RWPE2 (cell line): Measurements from ENCODE around the gene SCG2.

ENCODE experiments used
- ATAC-seq: fragments of 200-7000 bp; cut with Tn5 transposase; 3 replicates; pipeline ENCODE4 v1.9.1; 2021; ENCODE audit warnings: low read depth
- DNase-seq: peaks from one replicate; pipeline ENCODE4 v3.0.0-alpha.2; 2020; ENCODE audit warnings: low spot score
- H3K27ac ChIP-seq: fragments of 450-650 bp; 2 replicates; pipeline ENCODE4 v1.5.1; 2017; ENCODE audit warnings: mild to moderate bottlenecking; ENCODE audit not compliant: poor library complexity, severe bottlenecking
- H3K27me3 ChIP-seq: fragments of 250-450 bp; sonication (Bioruptor Pico); 2 replicates; pipeline ENCODE4 v1.5.1; 2021; ENCODE audit warnings: mild to moderate bottlenecking, moderate library complexity; ENCODE audit not compliant: insufficient read depth, poor library complexity, severe bottlenecking
- H3K36me3 ChIP-seq: fragments of 250-450 bp; sonication (Bioruptor Pico); 2 replicates; pipeline ENCODE4 v1.5.1; 2020; ENCODE audit warnings: low read depth, mild to moderate bottlenecking, moderate library complexity
- H3K4me1 ChIP-seq: fragments of 250-450 bp; sonication (Bioruptor Pico); 2 replicates; pipeline ENCODE4 v1.5.1; 2021; ENCODE audit warnings: mild to moderate bottlenecking, moderate library complexity; ENCODE audit not compliant: insufficient read depth, poor library complexity, severe bottlenecking
- H3K4me3 ChIP-seq: fragments of 250-450 bp; sonication (Bioruptor Pico); 2 replicates; pipeline ENCODE4 v1.5.1; 2021; ENCODE audit warnings: mild to moderate bottlenecking, moderate library complexity; ENCODE audit not compliant: severe bottlenecking
- H3K9me3 ChIP-seq: fragments of 250-450 bp; sonication (Bioruptor Pico); 2 replicates; pipeline ENCODE4 v1.5.1; 2021; ENCODE audit warnings: mild to moderate bottlenecking, moderate library complexity; ENCODE audit not compliant: severe bottlenecking
- CTCF ChIP-seq: fragments of 450-650 bp; IDR thresholded peaks from one replicate; pipeline ENCODE4 v1.5.1; 2017; ENCODE audit warnings: mild to moderate bottlenecking, moderate library complexity; ENCODE audit not compliant: poor library complexity, severe bottlenecking

Gene SCG2

GRCh38 chr2:223591596-223591995 is 10.6 kb downstream of the SCG2 start:
- Histone ChIP-seq H3K27me3 (no peaks in the 10 kb centered on the region), H3K36me3 (no peaks in the 10 kb centered on the region), H3K27ac (no peak overlapping the region), H3K4me3 (no peak overlapping the region), H3K4me1 (no peaks in the 10 kb centered on the region), H3K9me3 (no peaks in the 10 kb centered on the region)
- no peak for TF ChIP-seq CTCF
- ATAC-seq = no peak
- no peak for DNase-seq

GRCh38 chr2:223590964-223591363 is 11.2 kb downstream of the SCG2 start:
- Histone ChIP-seq H3K4me1 (no peaks in the 10 kb centered on the region), H3K36me3 (no peaks in the 10 kb centered on the region), H3K9me3 (no peaks in the 10 kb centered on the region), H3K4me3 (no peak overlapping the region), H3K27ac (no peak overlapping the region), H3K27me3 (no peaks in the 10 kb centered on the region)
- no peak for TF ChIP-seq CTCF
- ATAC-seq = no peak
- no peak for DNase-seq

- no peaks in the 10 kb centered on the region for H3K36me3 ChIP-seq
- H3K9me3 ChIP-seq = no peaks in the 10 kb centered on the region
- DNase-seq = no peak
- H3K27me3 ChIP-seq = no peaks in the 10 kb centered on the region
- ATAC-seq = no peak
- no peak overlapping the region for H3K27ac ChIP-seq
- no peak for TF ChIP-seq CTCF
- peaks cover 3% of the 10 kb centered on the region for H3K4me1 ChIP-seq
- H3K4me3 ChIP-seq = no peak overlapping the region
These were observed 12.3 kb downstream of the SCG2 start for GRCh38 chr2:223589901-223590300.

GRCh38 chr2:223588251-223588650 is 13.9 kb downstream of the SCG2 start:
- DNase-seq (no peak), ATAC-seq (no peak)
- Histone ChIP-seq H3K27me3 (no peaks in the 10 kb centered on the region), H3K27ac (no peak overlapping the region), H3K36me3 (no peaks in the 10 kb centered on the region), H3K4me3 (no peak overlapping the region), H3K4me1 (peaks cover 3% of the 10 kb centered on the region), H3K9me3 (no peaks in the 10 kb centered on the region)
- TF ChIP-seq CTCF = no peak

- no peaks in the 10 kb centered on the region for H3K36me3 ChIP-seq
- H3K4me1 ChIP-seq = peaks cover 3% of the 10 kb centered on the region
- no peak for ATAC-seq
These were observed 14.9 kb downstream of the SCG2 start for GRCh38 chr2:223587301-223587700.

More at GRCh38 chr2:223587301-223587700, 14.9 kb downstream of the SCG2 start:
- no peak overlapping the region for H3K27ac ChIP-seq
- TF ChIP-seq CTCF = no peak
- DNase-seq = no peak
- no peak overlapping the region for H3K4me3 ChIP-seq
- H3K27me3 ChIP-seq = no peaks in the 10 kb centered on the region
- H3K9me3 ChIP-seq = no peaks in the 10 kb centered on the region
